Measurements from ENCODE around the gene CLTC.
"Not testable (repeated sequence)": the region's sequence is repeated elsewhere in the genome, so short reads cannot be mapped to it uniquely, and the experiment has no call there.

The CLTC gene

GRCh38 chr17:59619298-59620063 lies at the start of gene CLTC:
Gene CLTC (plus strand): TSS chr17:59619895. CDS start chr17:59620132, 237 bp downstream.
- peak; percentile 97 for DNase-seq

GRCh38 chr17:59572301-59572924 lies 47.3 kb upstream of the CLTC start:
- DNase-seq = no peak

GRCh38 chr17:59584168-59584567 lies 35.5 kb upstream of the CLTC start:
- not testable (repeated sequence) for DNase-seq

GRCh38 chr17:59600169-59600568 lies 19.5 kb upstream of the CLTC start:
- DNase-seq = no peak

GRCh38 chr17:59601130-59601529 lies 18.6 kb upstream of the CLTC start:
- no peak for DNase-seq

- no peak for DNase-seq
Observed at GRCh38 chr17:59607061-59607460, 12.6 kb upstream of the CLTC start.

GRCh38 chr17:59607817-59608403 lies 11.8 kb upstream of the CLTC start:
- peak; percentile 36 for DNase-seq

- no peak for DNase-seq
Observed at GRCh38 chr17:59611503-59611902, 8.2 kb upstream of the CLTC start.

- no peak for DNase-seq
Observed at GRCh38 chr17:59616253-59616920, 3.3 kb upstream of the CLTC start.

- no peak for DNase-seq
Observed at GRCh38 chr17:59617156-59617732, 2.5 kb upstream of the CLTC start.

- no peak for DNase-seq
Observed at GRCh38 chr17:59619035-59619297, 729 bp upstream of the CLTC start.

- no peak for DNase-seq
Observed at GRCh38 chr17:59620064-59620359, 317 bp downstream of the CLTC start.

- DNase-seq = peak; percentile 83
Observed at GRCh38 chr17:59620518-59621259, 994 bp downstream of the CLTC start.

GRCh38 chr17:59621771-59622170 lies 2.1 kb downstream of the CLTC start:
- no peak for DNase-seq

GRCh38 chr17:59623151-59623550 lies 3.5 kb downstream of the CLTC start:
- no peak for DNase-seq

- peak; percentile 45 for DNase-seq
Observed at GRCh38 chr17:59626756-59627155, 7.1 kb downstream of the CLTC start.

GRCh38 chr17:59627274-59627673 lies 7.6 kb downstream of the CLTC start:
- no peak for DNase-seq

GRCh38 chr17:59627770-59628171 lies 8.1 kb downstream of the CLTC start:
- DNase-seq = no peak

GRCh38 chr17:59629174-59629573 lies 9.5 kb downstream of the CLTC start:
- no peak for DNase-seq

GRCh38 chr17:59631276-59631675 lies 11.6 kb downstream of the CLTC start:
- no peak for DNase-seq

- no peak for DNase-seq
Observed at GRCh38 chr17:59632398-59632797, 12.7 kb downstream of the CLTC start.

GRCh38 chr17:59633658-59634359 lies 14.1 kb downstream of the CLTC start:
- DNase-seq = no peak
